GM12878 (cell line): Measurements from ENCODE around the gene ELL2. TPM values are rescaled to one million over a fixed set of nuclear protein-coding genes. Genes with fewer than 3 reads are reported as not detected.

ENCODE experiments used
- ATAC-seq: fragments of 200-7000 bp; cut with Tn5 transposase; 3 replicates; pipeline ENCODE4 v1.9.1; 2020; ENCODE audit warnings: mild to moderate bottlenecking, moderate library complexity
- BruUV-seq: library from RNA; stranded (reverse); fragments of 400-500 nt; replicated peaks from 2 replicates; lab custom pipeline; 2021; lab: Mats Ljungman, UMichigan
- CTCF ChIA-PET: fragments of 300-600 bp; sonication (Branson Sonifier 250); formaldehyde crosslinking; extraction: SDS; loops from one replicate; lab custom pipeline; 2021; ENCODE audit warnings: inconsistent platforms; lab: Yijun Ruan, JAX
- POLR2A ChIA-PET: fragments of 350-600 bp; formaldehyde crosslinking; extraction: SDS; loops from one replicate; lab custom pipeline; 2021; ENCODE audit warnings: inconsistent platforms; lab: Charles Lee
- RAD21 ChIA-PET: fragments of 300-600 bp; sonication (Branson Sonifier 250); formaldehyde crosslinking; loops from one replicate; lab custom pipeline; 2023; ENCODE audit warnings: antibody characterized with exemption; ENCODE audit not compliant: unreplicated experiment; lab: Charles Lee
- SMC1A ChIA-PET: fragments of 300-600 bp; sonication (Branson Sonifier 250); formaldehyde crosslinking; loops from one replicate; lab custom pipeline; 2023; ENCODE audit not compliant: unreplicated experiment, uncharacterized antibody; lab: Charles Lee
- DNase-seq: peaks from one replicate; pipeline ENCODE4 v3.0.0-alpha.2; 2011; ENCODE audit warnings: low read depth, low spot score
- FAIRE-seq: peaks from 3 replicates; lab custom pipeline; 2011; peaks lifted over from hg19 to GRCh38; lab: Jason Lieb, UNC
- H2AFZ ChIP-seq: 2 replicates; pipeline ENCODE4 v1.6.0; 2011; ENCODE audit warnings: low read depth, low read length, control low read depth; ENCODE audit not compliant: control insufficient read depth
- H3K27ac ChIP-seq: 2 replicates; pipeline ENCODE4 v1.5.1; 2011; ENCODE audit warnings: control low read depth; ENCODE audit not compliant: control insufficient read depth, insufficient read depth
- H3K27me3 ChIP-seq, 2 experiments: replicated peaks in 1 of 2; 2 replicates each; pipeline versions ENCODE4 v1.6.0 to v1.6.1; 2011; ENCODE audit warnings: low read length in 1 of 2; ENCODE audit not compliant: control insufficient read depth in 2 of 2, insufficient read depth in 2 of 2
- H3K36me3 ChIP-seq, 2 experiments: 2 replicates each; pipeline ENCODE4 v1.5.1; 2011; ENCODE audit warnings: low read length in 1 of 2; ENCODE audit not compliant: control insufficient read depth in 2 of 2, insufficient read depth in 2 of 2
- H3K4me1 ChIP-seq: 2 replicates; pipeline ENCODE4 v1.6.1; 2011; ENCODE audit warnings: mild to moderate bottlenecking, low read length, moderate library complexity, mixed read lengths; ENCODE audit not compliant: control insufficient read depth, insufficient read depth
- H3K4me2 ChIP-seq: 2 replicates; pipeline ENCODE4 v1.6.0; 2011; ENCODE audit warnings: control low read depth; ENCODE audit not compliant: control insufficient read depth, insufficient read depth
- H3K4me3 ChIP-seq: fragments of 200-600 bp; sonication (generic); 2 replicates; pipeline ENCODE4 v1.5.1; 2016
- H3K79me2 ChIP-seq: 2 replicates; pipeline ENCODE4 v1.6.0; 2011; ENCODE audit warnings: low read length; ENCODE audit not compliant: control insufficient read depth, insufficient read depth
- H3K9ac ChIP-seq: 2 replicates; pipeline ENCODE4 v1.8.0; 2011; ENCODE audit warnings: low read length, control low read depth, mixed read lengths; ENCODE audit not compliant: control insufficient read depth, insufficient read depth
- H3K9me3 ChIP-seq: replicated peaks from 3 replicates; pipeline ENCODE4 v1.5.1; 2011; ENCODE audit warnings: mild to moderate bottlenecking, low read length; ENCODE audit not compliant: control insufficient read depth, insufficient read depth
- H4K20me1 ChIP-seq: 2 replicates; pipeline ENCODE4 v1.6.0; 2011; ENCODE audit not compliant: control insufficient read depth, insufficient read depth
- CTCF ChIP-seq, 3 experiments: IDR thresholded peaks in 2 of 3; conservative IDR thresholded peaks in 1 of 3; 2 replicates each; pipeline ENCODE4 v1.5.1; 2011; ENCODE audit warnings: low read depth in 3 of 3, low read length in 3 of 3, mild to moderate bottlenecking in 3 of 3, control low read depth in 2 of 3, moderate library complexity in 2 of 3, inconsistent platforms in 1 of 3, mixed read lengths in 1 of 3; ENCODE audit not compliant: control insufficient read depth in 2 of 3, insufficient read depth in 1 of 3; ENCODE audit errors: extremely low read depth in 1 of 3
- KDM1A ChIP-seq: fragments of 200-600 bp; sonication (generic); IDR thresholded peaks from 2 replicates; pipeline ENCODE4 v1.6.1; 2016; ENCODE audit warnings: borderline replicate concordance
- NFYA ChIP-seq: IDR thresholded peaks from 2 replicates; pipeline ENCODE4 v1.6.1; 2011; ENCODE audit warnings: low read depth, mild to moderate bottlenecking, low read length, improper control_type of control experiment, borderline replicate concordance
- NFYB ChIP-seq: IDR thresholded peaks from 2 replicates; pipeline ENCODE4 v1.6.1; 2011; ENCODE audit warnings: low read depth, mild to moderate bottlenecking, low read length, improper control_type of control experiment, moderate library complexity; ENCODE audit not compliant: insufficient read depth
- POU2F2 ChIP-seq: IDR thresholded peaks from 3 replicates; pipeline ENCODE4 v1.6.1; 2011; ENCODE audit warnings: low read depth, mild to moderate bottlenecking, low read length, borderline replicate concordance
- WGBS: methylation state at CpG from one replicate; pipeline ENCODE4 v1.1.6; 2016; ENCODE audit warnings: low lambda C conversion rate; ENCODE audit not compliant: insufficient replicate concordance, insufficient coverage; ENCODE audit errors: missing lambda C conversion rate; 5-methylcytosine and 5-hydroxymethylcytosine counted together
- in situ Hi-C: fragments of 300-500 bp; cut with MboI; formaldehyde crosslinking; loops from 9 replicates; pipeline ENCODE4 v1.14.3; 2018; ENCODE audit warnings: mixed read lengths
- intact Hi-C: fragments of 100-400 bp; cut with micrococcal nuclease; formaldehyde crosslinking; loops from one replicate; pipeline ENCODE4 v1.14.2; 2022; ENCODE audit not compliant: unreplicated experiment
- polyA plus RNA-seq, 11 experiments: library from polyadenylated mRNA; depleted of rRNA in 4 of 11; unstranded in 6 of 11; stranded (reverse) in 5 of 11; fragments of >200 nt; fragmentation: Nextera tagmentation in 4 of 11; fragmentation: Illumina TruSeq in 1 of 11; extraction: Ambion mirVana in 4 of 11; extraction: Trizol in 1 of 11; gene quantifications; 1 replicate in 1 of 11; 2 replicates in 10 of 11; pipeline versions ENCODE4 v1.2.1 to v1.2.3, GENCODE V29; 2011 to 2016; ENCODE audit warnings: inconsistent platforms in 2 of 11, missing spikeins in 2 of 11, low read depth in 1 of 11
- total RNA-seq, 4 experiments: library from RNA; depleted of rRNA in 3 of 4; stranded (reverse); fragments of >200 nt in 3 of 4; fragmentation: Illumina TruSeq in 1 of 4; extraction: Trizol in 1 of 4; gene quantifications; 2 replicates each; pipeline versions ENCODE4 v1.2.1 to v1.2.3, GENCODE V29; 2013 to 2021
- TF ChIP-seq, protein P1 (sequence below): fragments of 450-650 bp; IDR thresholded peaks from 2 replicates; pipeline ENCODE4 v1.6.1; 2016; ENCODE audit warnings: mild to moderate bottlenecking

Gene ELL2
- total and polyA plus RNA-seq, 10 of the 15 experiments (the other 5 are each of a cell fraction or from before 2014, with no cell fraction given): 24.2 to 91.4 (median 57.4) TPM

DNA sequence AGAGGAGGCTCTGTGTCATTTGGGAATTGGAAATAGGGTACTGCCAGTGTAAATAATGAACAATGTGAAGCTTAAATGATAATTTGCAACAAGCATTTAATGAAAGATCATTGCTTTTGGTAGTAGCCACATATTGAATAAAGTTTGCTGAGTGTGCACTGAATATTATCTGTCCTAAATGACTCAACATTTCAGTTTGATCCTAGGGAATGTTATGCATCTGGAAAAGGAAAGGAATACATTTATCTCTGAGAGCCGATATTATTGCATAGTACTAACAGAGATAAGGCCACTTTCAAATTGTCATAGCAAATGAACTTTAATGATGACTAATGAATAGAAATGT is 8.7 kb upstream of the ELL2 start:
- ATAC-seq (no peak), DNase-seq (no peak), FAIRE-seq (no peak)
- Histone ChIP-seq H3K9me3 (no peaks in the 10 kb centered on the region; the same call in none of the 3 replicates), H3K79me2 (no peaks in the 10 kb centered on the region), H3K27me3 (no peaks in the 10 kb centered on the region), H3K4me1 (peaks cover 10% of the 10 kb centered on the region)
- BruUV-seq: no TSS peak
- in situ Hi-C loops: no loop called here
- ChIA-PET SMC1A (interaction anchor here (1.0 kb wide), 1 partner anchor 29 kb away, joined by 3 read pairs; no protein-coding TSS in a partner anchor), POLR2A (no interaction called here), RAD21 (no interaction called here)
- no peak for TF ChIP-seq NFYB
- TF ChIP-seq, protein P1, sequence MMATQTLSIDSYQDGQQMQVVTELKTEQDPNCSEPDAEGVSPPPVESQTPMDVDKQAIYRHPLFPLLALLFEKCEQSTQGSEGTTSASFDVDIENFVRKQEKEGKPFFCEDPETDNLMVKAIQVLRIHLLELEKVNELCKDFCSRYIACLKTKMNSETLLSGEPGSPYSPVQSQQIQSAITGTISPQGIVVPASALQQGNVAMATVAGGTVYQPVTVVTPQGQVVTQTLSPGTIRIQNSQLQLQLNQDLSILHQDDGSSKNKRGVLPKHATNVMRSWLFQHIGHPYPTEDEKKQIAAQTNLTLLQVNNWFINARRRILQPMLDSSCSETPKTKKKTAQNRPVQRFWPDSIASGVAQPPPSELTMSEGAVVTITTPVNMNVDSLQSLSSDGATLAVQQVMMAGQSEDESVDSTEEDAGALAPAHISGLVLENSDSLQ: no peak
- no peak for TF ChIP-seq CTCF (IDR thresholded peaks at IDR 0.05 in 2 of 3, conservative IDR thresholded peaks at IDR 0.05 in 1 of 3; ENCODE audit: control insufficient read depth in 2 of 3, extremely low read depth in 1 of 3, insufficient read depth in 1 of 3, low read depth in 3 of 3, low read length in 3 of 3)
- no peak for TF ChIP-seq NFYA
- no peak for TF ChIP-seq KDM1A
- TF ChIP-seq POU2F2: 0 out of 3 replicates have a peak, but pooled peaks have one; percentile 34
- TF ChIP-seq, all 136 proteins: peak for 1
- Histone ChIP-seq H3K27ac (no peak overlapping the region), H3K4me2 (no peak overlapping the region), H3K36me3 (no peaks in the 10 kb centered on the region), H3K9ac (no peak overlapping the region), H4K20me1 (no peaks in the 10 kb centered on the region), H3K4me3 (no peak overlapping the region), H2AFZ (no peak overlapping the region)
- CTCF ChIA-PET: interaction anchor here (0.6 kb wide), 1 partner anchor 253 kb away, joined by 3 read pairs; no protein-coding TSS in a partner anchor
- 88% methylated on average over 1 of the region's 1 CpG for WGBS
- intact Hi-C loops: no loop called here
